ENCODE data around the gene SAMSN1.

Gene SAMSN1

DNA sequence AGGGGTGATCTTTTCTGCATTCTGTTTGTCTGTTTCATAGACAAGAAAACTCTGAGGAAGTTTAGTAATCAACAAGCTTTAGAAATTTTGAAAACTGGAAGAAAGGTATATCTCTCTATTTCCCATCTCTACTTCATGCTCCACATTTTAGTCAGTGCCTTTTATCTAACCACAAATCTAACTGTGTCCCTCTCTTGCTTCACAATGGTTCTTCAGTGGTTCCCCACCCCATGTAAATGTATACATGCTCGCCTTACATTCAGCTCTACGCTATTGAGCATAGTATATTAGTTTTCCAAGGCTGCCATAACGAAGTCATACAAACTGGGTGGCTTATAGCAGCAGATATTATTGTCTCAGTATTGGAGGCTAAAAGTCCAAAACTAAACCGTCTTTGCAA, 14.4 kb upstream of the SAMSN1 start:
- no peaks in the 10 kb centered on the region for H3K9me2 ChIP-seq (ENCODE audit: low read depth, low read length)
- peaks cover 3% of the 10 kb centered on the region; the same call in 1 of the 2 replicates for H3K9me3 ChIP-seq (ENCODE audit: low read length)
- no peaks in the 10 kb centered on the region for H4K20me1 ChIP-seq (ENCODE audit: insufficient read depth, low read length)
- H3K36me3 ChIP-seq (ENCODE audit: insufficient read depth, low read length), result no peaks in the 10 kb centered on the region
- H3K9ac ChIP-seq (ENCODE audit: low read length), result no peak overlapping the region
- H2AFZ ChIP-seq (ENCODE audit: low read length), result no peak overlapping the region
- no peak for TF ChIP-seq CTCF (IDR thresholded peaks at IDR 0.05; ENCODE audit: low read length)
- no peak for TF ChIP-seq EZH2 (IDR thresholded peaks at IDR 0.05; ENCODE audit: borderline replicate concordance, low read length)
- no peak overlapping the region for H3K4me3 ChIP-seq (ENCODE audit: low read depth, low read length, poor library complexity, severe bottlenecking)
- no peak overlapping the region for H3K4me2 ChIP-seq (ENCODE audit: low read length)
- H3K79me2 ChIP-seq (ENCODE audit: insufficient read depth, low read length), result no peaks in the 10 kb centered on the region
- no peaks in the 10 kb centered on the region for H3F3A ChIP-seq (ENCODE audit: insufficient read depth, low read length)
- H3K27me3 ChIP-seq (ENCODE audit: insufficient read depth, low read length), result no peaks in the 10 kb centered on the region
- H3K27ac ChIP-seq (ENCODE audit: low read depth, low read length, poor library complexity, severe bottlenecking), result no peak overlapping the region
- peaks cover 24% of the 10 kb centered on the region for H3K4me1 ChIP-seq (ENCODE audit: insufficient read depth, low read length, severe bottlenecking)

DNA sequence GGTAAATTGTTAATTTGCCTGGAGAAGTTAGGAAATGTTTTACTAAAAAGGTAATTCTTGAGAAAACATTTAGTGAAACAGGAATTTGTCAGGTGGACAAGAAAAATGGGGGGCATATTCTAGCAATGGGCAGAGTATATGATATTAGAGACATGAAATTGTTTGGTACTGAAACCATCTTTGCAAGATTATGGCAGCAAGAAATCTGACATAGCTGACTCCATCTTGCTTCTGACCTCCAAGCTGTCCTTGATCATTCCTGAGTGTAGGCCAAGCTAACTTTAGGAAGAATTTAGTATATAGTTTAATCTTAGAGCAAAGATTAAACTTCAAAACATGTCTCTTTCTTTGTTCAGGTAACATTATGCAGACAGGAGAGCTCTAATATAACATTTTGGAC, 14.0 kb upstream of the SAMSN1 start:
- TF ChIP-seq CTCF (IDR thresholded peaks at IDR 0.05; ENCODE audit: low read length) (no peak), EZH2 (IDR thresholded peaks at IDR 0.05; ENCODE audit: borderline replicate concordance, low read length) (no peak)
- Histone ChIP-seq H3K4me3 (ENCODE audit: low read depth, low read length, poor library complexity, severe bottlenecking) (no peak overlapping the region), H3F3A (ENCODE audit: insufficient read depth, low read length) (no peaks in the 10 kb centered on the region), H3K27ac (ENCODE audit: low read depth, low read length, poor library complexity, severe bottlenecking) (no peak overlapping the region), H3K27me3 (ENCODE audit: insufficient read depth, low read length) (no peaks in the 10 kb centered on the region), H3K9me2 (ENCODE audit: low read depth, low read length) (no peaks in the 10 kb centered on the region), H3K4me1 (ENCODE audit: insufficient read depth, low read length, severe bottlenecking) (peaks cover 24% of the 10 kb centered on the region), H2AFZ (ENCODE audit: low read length) (no peak overlapping the region), H3K9ac (ENCODE audit: low read length) (no peak overlapping the region), H3K36me3 (ENCODE audit: insufficient read depth, low read length) (no peaks in the 10 kb centered on the region), H3K79me2 (ENCODE audit: insufficient read depth, low read length) (no peaks in the 10 kb centered on the region), H4K20me1 (ENCODE audit: insufficient read depth, low read length) (no peaks in the 10 kb centered on the region), H3K4me2 (ENCODE audit: low read length) (no peak overlapping the region), H3K9me3 (ENCODE audit: low read length) (peaks cover 3% of the 10 kb centered on the region; the same call in 1 of the 2 replicates)

- Histone ChIP-seq H2AFZ (ENCODE audit: low read length) (no peak overlapping the region), H4K20me1 (ENCODE audit: insufficient read depth, low read length) (no peaks in the 10 kb centered on the region), H3K27me3 (ENCODE audit: insufficient read depth, low read length) (no peaks in the 10 kb centered on the region), H3F3A (ENCODE audit: insufficient read depth, low read length) (no peaks in the 10 kb centered on the region), H3K4me1 (ENCODE audit: insufficient read depth, low read length, severe bottlenecking) (peaks cover 27% of the 10 kb centered on the region), H3K4me2 (ENCODE audit: low read length) (no peak overlapping the region), H3K4me3 (ENCODE audit: low read depth, low read length, poor library complexity, severe bottlenecking) (no peak overlapping the region), H3K9me2 (ENCODE audit: low read depth, low read length) (no peaks in the 10 kb centered on the region), H3K27ac (ENCODE audit: low read depth, low read length, poor library complexity, severe bottlenecking) (no peak overlapping the region), H3K9ac (ENCODE audit: low read length) (no peak overlapping the region), H3K9me3 (ENCODE audit: low read length) (peaks cover 3% of the 10 kb centered on the region; the same call in 1 of the 2 replicates), H3K79me2 (ENCODE audit: insufficient read depth, low read length) (no peaks in the 10 kb centered on the region), H3K36me3 (ENCODE audit: insufficient read depth, low read length) (no peaks in the 10 kb centered on the region)
- TF ChIP-seq EZH2 (IDR thresholded peaks at IDR 0.05; ENCODE audit: borderline replicate concordance, low read length) (no peak), CTCF (IDR thresholded peaks at IDR 0.05; ENCODE audit: low read length) (no peak)
Observed at GRCh38 chr21:14559102-14559501, 13.0 kb upstream of the SAMSN1 start.

Measured in OCI-LY1 (cell line).